PC-3 (cell line): ENCODE data around the gene UMAD1. TPM values are rescaled to one million over a fixed set of nuclear protein-coding genes. Genes with fewer than 3 reads are reported as not detected.
"Not testable (repeated sequence)": the region's sequence is repeated elsewhere in the genome, so short reads cannot be mapped to it uniquely, and the experiment has no call there.

Source experiments
- ATAC-seq: fragments of 200-7000 bp; cut with Tn5 transposase; 2 replicates; pipeline ENCODE4 v1.9.1; 2020; ENCODE audit warnings: mild to moderate bottlenecking, moderate library complexity
- BruUV-seq: library from RNA; stranded (reverse); fragments of 400-500 nt; replicated peaks from 2 replicates; lab custom pipeline; 2021; lab: Mats Ljungman, UMichigan
- CTCF ChIA-PET: fragments of 300-600 bp; sonication (Branson Sonifier 250); formaldehyde crosslinking; loops from one replicate; lab custom pipeline; 2022; ENCODE audit warnings: antibody characterized with exemption; lab: Charles Lee
- POLR2A ChIA-PET: fragments of 300-600 bp; sonication (Branson Sonifier 250); formaldehyde crosslinking; loops from one replicate; lab custom pipeline; 2022; ENCODE audit warnings: antibody characterized with exemption; ENCODE audit not compliant: unreplicated experiment; lab: Charles Lee
- DNase-seq: peaks from one replicate; pipeline ENCODE4 v3.0.0-alpha.2; 2015
- H2AFZ ChIP-seq: fragments of 300-600 bp; sonication (generic); 2 replicates; pipeline ENCODE4 v1.6.0; 2016; ENCODE audit warnings: antibody characterized with exemption, low read length
- H3F3A ChIP-seq: fragments of 300-600 bp; sonication (generic); one replicate; pipeline ENCODE4 v1.6.0; 2017; ENCODE audit warnings: antibody characterized with exemption, low read length, control low read depth, mild to moderate bottlenecking; ENCODE audit not compliant: unreplicated experiment
- H3K27ac ChIP-seq: fragments of 300-600 bp; sonication (generic); 2 replicates; pipeline ENCODE4 v1.5.1; 2016; ENCODE audit warnings: mild to moderate bottlenecking, low read length
- H3K27me3 ChIP-seq: fragments of 300-600 bp; sonication (generic); 2 replicates; pipeline ENCODE4 v1.6.1; 2016; ENCODE audit warnings: low read length, mixed read lengths
- H3K36me3 ChIP-seq: fragments of 300-600 bp; sonication (generic); 2 replicates; pipeline ENCODE4 v1.6.1; 2016; ENCODE audit warnings: low read depth, mixed run types, low read length, mixed read lengths
- H3K4me1 ChIP-seq: fragments of 300-600 bp; sonication (generic); 2 replicates; pipeline ENCODE4 v1.5.1; 2016; ENCODE audit warnings: low read length; ENCODE audit not compliant: insufficient read depth
- H3K4me2 ChIP-seq: fragments of 300-600 bp; sonication (generic); 2 replicates; pipeline ENCODE4 v1.6.0; 2016; ENCODE audit warnings: low read length
- H3K4me3 ChIP-seq: fragments of 300-600 bp; sonication (generic); 2 replicates; pipeline ENCODE4 v1.5.1; 2016; ENCODE audit warnings: mild to moderate bottlenecking, low read length, mixed read lengths
- H3K79me2 ChIP-seq: fragments of 300-600 bp; sonication (generic); 2 replicates; pipeline ENCODE4 v1.6.1; 2017; ENCODE audit warnings: low read length, mixed read lengths
- H3K9ac ChIP-seq: fragments of 300-600 bp; sonication (generic); 2 replicates; pipeline ENCODE4 v1.6.0; 2016; ENCODE audit warnings: mild to moderate bottlenecking, low read length
- H3K9me2 ChIP-seq: fragments of 300-600 bp; sonication (generic); replicated peaks from 2 replicates; pipeline ENCODE4 v1.6.1; 2016; ENCODE audit warnings: mixed run types, low read length, mixed read lengths
- H3K9me3 ChIP-seq: fragments of 300-600 bp; sonication (generic); 2 replicates; pipeline ENCODE4 v1.6.1; 2016; ENCODE audit warnings: low read length, mixed read lengths
- H4K20me1 ChIP-seq: fragments of 300-600 bp; sonication (generic); 2 replicates; pipeline ENCODE4 v1.6.1; 2016; ENCODE audit warnings: low read length, mixed read lengths
- CTCF ChIP-seq: fragments of 300-600 bp; sonication (generic); conservative IDR thresholded peaks from 2 replicates; pipeline ENCODE4 v1.5.1; 2017; ENCODE audit warnings: antibody characterized with exemption, low read depth, mild to moderate bottlenecking, low read length
- EZH2 ChIP-seq: fragments of 300-600 bp; sonication (generic); IDR thresholded peaks from one replicate; pipeline ENCODE4 v1.6.1; 2017; ENCODE audit warnings: antibody characterized with exemption, mild to moderate bottlenecking, low read length; ENCODE audit not compliant: unreplicated experiment
- EZH2phosphoT487 ChIP-seq: fragments of 300-600 bp; sonication (generic); IDR thresholded peaks from 2 replicates; pipeline ENCODE4 v1.6.1; 2018; ENCODE audit warnings: mild to moderate bottlenecking, antibody characterized with exemption, low read length, borderline replicate concordance
- intact Hi-C: fragments of 100-400 bp; cut with micrococcal nuclease; formaldehyde crosslinking; loops from 2 replicates; pipeline ENCODE4 v1.9.0; 2023
- total RNA-seq: library from RNA; depleted of rRNA; stranded (reverse); fragments of >200 nt; gene quantifications from 2 replicates; pipeline ENCODE4 v1.2.3, GENCODE V29; 2014

The UMAD1 gene
- total RNA-seq, 1 experiment from 2014 or later, result 8.9 TPM

GRCh38 chr7:7816084-7816483 lies 175.5 kb downstream of the UMAD1 start:
- Histone ChIP-seq H4K20me1 (no peaks in the 10 kb centered on the region), H3K4me2 (no peak overlapping the region), H3K9me3 (no peaks in the 10 kb centered on the region), H3F3A (no peaks in the 10 kb centered on the region), H3K4me3 (no peak overlapping the region), H3K27ac (no peak overlapping the region), H3K79me2 (no peaks in the 10 kb centered on the region), H2AFZ (no peak overlapping the region), H3K9me2 (no peaks in the 10 kb centered on the region), H3K9ac (no peak overlapping the region), H3K4me1 (peaks cover 12% of the 10 kb centered on the region), H3K36me3 (no peaks in the 10 kb centered on the region), H3K27me3 (no peaks in the 10 kb centered on the region)
- ChIA-PET CTCF (no interaction called here), POLR2A (no interaction called here)
- intact Hi-C loops, result no loop called here
- DNase-seq (no peak), ATAC-seq (no peak)
- no TSS peak for BruUV-seq
- TF ChIP-seq EZH2, result no peak
- no peak for TF ChIP-seq EZH2phosphoT487
- TF ChIP-seq CTCF, result no peak

GRCh38 chr7:7816816-7817536 lies 176.4 kb downstream of the UMAD1 start:
- Histone ChIP-seq H3K36me3 (no peaks in the 10 kb centered on the region), H3F3A (no peaks in the 10 kb centered on the region), H2AFZ (no peak overlapping the region), H3K27ac (no peak overlapping the region), H3K27me3 (no peaks in the 10 kb centered on the region), H3K4me1 (peaks cover 12% of the 10 kb centered on the region), H3K79me2 (no peaks in the 10 kb centered on the region), H3K9me3 (no peaks in the 10 kb centered on the region), H3K4me2 (peak overlapping the region; percentile 1; the same call in 1 of the 2 replicates), H3K9me2 (no peaks in the 10 kb centered on the region), H3K9ac (no peak overlapping the region), H4K20me1 (no peaks in the 10 kb centered on the region), H3K4me3 (no peak overlapping the region)
- ATAC-seq (peak; percentile 89), DNase-seq (peak; percentile 53)
- intact Hi-C loops, result no loop called here
- no peak for TF ChIP-seq EZH2
- TF ChIP-seq EZH2phosphoT487, result no peak
- no peak for TF ChIP-seq CTCF
- ChIA-PET POLR2A (no interaction called here), CTCF (no interaction called here)
- no TSS peak for BruUV-seq

DNA sequence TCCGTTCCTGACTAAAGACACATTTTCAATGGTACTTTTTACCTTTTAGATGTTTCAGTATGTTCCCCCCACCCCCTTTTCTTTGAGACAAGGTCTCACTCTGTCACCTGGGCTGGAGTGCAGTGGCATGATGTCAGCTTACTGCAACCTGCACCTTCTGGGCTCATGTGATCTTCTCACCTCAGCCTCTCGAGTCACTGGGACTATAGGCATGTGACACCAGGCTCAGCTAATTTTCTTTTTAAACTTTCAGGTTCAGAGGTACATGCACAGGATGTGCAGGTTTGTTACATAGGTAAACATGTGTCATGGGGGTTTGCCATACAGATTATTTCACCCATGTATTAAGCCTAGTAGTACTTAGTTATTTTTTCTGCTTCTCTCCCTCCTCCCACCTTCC lies 177.2 kb downstream of the UMAD1 start:
- H3K79me2 ChIP-seq, result no peaks in the 10 kb centered on the region
- no peak overlapping the region for H2AFZ ChIP-seq
- no peaks in the 10 kb centered on the region for H4K20me1 ChIP-seq
- H3F3A ChIP-seq, result no peaks in the 10 kb centered on the region
- peak overlapping the region; percentile 1; the same call in 1 of the 2 replicates for H3K4me2 ChIP-seq
- no peaks in the 10 kb centered on the region for H3K27me3 ChIP-seq
- H3K9me3 ChIP-seq, result no peaks in the 10 kb centered on the region
- no peak overlapping the region for H3K27ac ChIP-seq
- no TSS peak for BruUV-seq
- H3K4me3 ChIP-seq, result no peak overlapping the region
- ChIA-PET POLR2A (no interaction called here), CTCF (no interaction called here)
- intact Hi-C loops, result no loop called here
- no peaks in the 10 kb centered on the region for H3K9me2 ChIP-seq
- no peak overlapping the region for H3K9ac ChIP-seq
- no peak for ATAC-seq
- peaks cover 12% of the 10 kb centered on the region for H3K4me1 ChIP-seq
- no peaks in the 10 kb centered on the region for H3K36me3 ChIP-seq
- TF ChIP-seq EZH2, result no peak
- no peak for TF ChIP-seq CTCF
- no peak for TF ChIP-seq EZH2phosphoT487
- no peak for DNase-seq

GRCh38 chr7:7818179-7818578 lies 177.6 kb downstream of the UMAD1 start:
- intact Hi-C loops, H3K27me3 ChIP-seq, DNase-seq: not testable (repeated sequence)

More at GRCh38 chr7:7818179-7818578, 177.6 kb downstream of the UMAD1 start:
- POLR2A ChIA-PET, CTCF ChIA-PET, H3K4me3 ChIP-seq, H3K9ac ChIP-seq, H3K9me2 ChIP-seq, BruUV-seq, H3K79me2 ChIP-seq, H3K9me3 ChIP-seq, H3F3A ChIP-seq, H4K20me1 ChIP-seq, H3K27ac ChIP-seq, H2AFZ ChIP-seq, H3K36me3 ChIP-seq, H3K4me2 ChIP-seq, ATAC-seq: not testable (repeated sequence)
- H3K4me1 ChIP-seq, result peaks cover 12% of the 10 kb centered on the region
